ENCODE results near the gene SEZ6.

The SEZ6 gene

DNA sequence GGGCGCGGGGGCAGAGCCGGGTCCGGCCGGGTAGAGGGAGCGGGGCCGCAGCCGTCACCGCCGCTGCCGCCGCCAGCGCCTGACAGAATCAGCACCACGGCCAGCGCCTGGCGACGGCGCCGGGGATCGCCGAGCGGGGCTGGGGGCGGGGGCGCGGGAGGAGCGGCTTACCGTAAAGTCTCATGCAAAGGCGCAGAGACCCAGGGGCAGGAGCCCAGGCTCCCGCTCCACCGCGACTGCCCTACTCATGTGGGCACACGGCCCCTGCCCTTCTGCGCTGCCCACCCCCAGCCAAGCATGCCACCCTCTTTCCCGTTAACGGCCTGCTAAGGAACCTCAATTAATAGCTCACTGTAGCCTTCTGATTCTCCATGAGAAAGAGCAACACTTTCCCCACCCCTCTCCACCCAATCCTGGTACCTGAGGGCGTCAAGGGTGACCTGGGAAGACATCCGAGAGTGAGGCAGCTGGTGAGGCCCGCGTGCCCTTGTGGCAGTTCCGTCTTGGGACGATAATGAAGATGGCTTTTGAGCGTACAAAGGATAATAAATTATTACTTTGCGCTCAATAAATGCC, at the start of gene SEZ6:
SEZ6 (minus strand) TSS at position 98 of the 576 bp plus-strand sequence. CDS start 164 bp downstream, outside the sequence.
- in situ Hi-C loops (cut with HindIII; ENCODE audit: low sequenced_read_pairs): no loop called here

- in situ Hi-C loops (cut with HindIII; ENCODE audit: low sequenced_read_pairs): no loop called here
Observed at GRCh38 chr17:29054835-29055234, 49.0 kb upstream of the SEZ6 start.

- in situ Hi-C loops (cut with HindIII; ENCODE audit: low sequenced_read_pairs): no loop called here
Observed at GRCh38 chr17:29051731-29052130, 45.9 kb upstream of the SEZ6 start.

- in situ Hi-C loops (cut with HindIII; ENCODE audit: low sequenced_read_pairs): no loop called here
Observed at GRCh38 chr17:29051194-29051593, 45.4 kb upstream of the SEZ6 start.

DNA sequence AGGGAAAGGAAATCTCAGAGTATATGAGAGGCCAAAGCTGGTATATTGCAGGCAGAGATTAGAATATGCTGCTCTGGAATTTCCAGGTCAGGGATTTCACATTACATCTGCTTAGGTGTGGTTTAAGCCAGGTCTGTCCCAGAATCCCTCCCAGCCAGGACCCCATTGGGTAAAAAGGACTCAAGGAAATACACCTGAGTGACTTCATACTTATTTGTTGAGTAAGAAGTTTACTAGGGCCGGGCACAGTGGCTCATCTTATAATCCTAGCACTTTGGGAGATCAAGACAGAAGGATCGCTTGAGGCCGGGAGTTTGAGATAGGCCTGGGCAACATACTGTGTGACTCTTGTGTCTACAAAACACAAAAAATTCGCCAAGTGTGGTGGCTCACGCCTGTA, 44.3 kb upstream of the SEZ6 start:
- in situ Hi-C loops (cut with HindIII; ENCODE audit: low sequenced_read_pairs): no loop called here

GRCh38 chr17:29049541-29050145, 43.8 kb upstream of the SEZ6 start:
- in situ Hi-C loops (cut with HindIII; ENCODE audit: low sequenced_read_pairs): no loop called here

GRCh38 chr17:29048440-29049368, 42.9 kb upstream of the SEZ6 start:
- in situ Hi-C loops (cut with HindIII; ENCODE audit: low sequenced_read_pairs): no loop called here

GRCh38 chr17:29046473-29046839, 40.6 kb upstream of the SEZ6 start:
- in situ Hi-C loops (cut with HindIII; ENCODE audit: low sequenced_read_pairs): no loop called here

GRCh38 chr17:29045734-29046472, 40.1 kb upstream of the SEZ6 start:
- in situ Hi-C loops (cut with HindIII; ENCODE audit: low sequenced_read_pairs): no loop called here

GRCh38 chr17:29045026-29045425, 39.2 kb upstream of the SEZ6 start:
- in situ Hi-C loops (cut with HindIII; ENCODE audit: low sequenced_read_pairs): no loop called here

GRCh38 chr17:29043539-29044145, 37.8 kb upstream of the SEZ6 start:
- in situ Hi-C loops (cut with HindIII; ENCODE audit: low sequenced_read_pairs): no loop called here

DNA sequence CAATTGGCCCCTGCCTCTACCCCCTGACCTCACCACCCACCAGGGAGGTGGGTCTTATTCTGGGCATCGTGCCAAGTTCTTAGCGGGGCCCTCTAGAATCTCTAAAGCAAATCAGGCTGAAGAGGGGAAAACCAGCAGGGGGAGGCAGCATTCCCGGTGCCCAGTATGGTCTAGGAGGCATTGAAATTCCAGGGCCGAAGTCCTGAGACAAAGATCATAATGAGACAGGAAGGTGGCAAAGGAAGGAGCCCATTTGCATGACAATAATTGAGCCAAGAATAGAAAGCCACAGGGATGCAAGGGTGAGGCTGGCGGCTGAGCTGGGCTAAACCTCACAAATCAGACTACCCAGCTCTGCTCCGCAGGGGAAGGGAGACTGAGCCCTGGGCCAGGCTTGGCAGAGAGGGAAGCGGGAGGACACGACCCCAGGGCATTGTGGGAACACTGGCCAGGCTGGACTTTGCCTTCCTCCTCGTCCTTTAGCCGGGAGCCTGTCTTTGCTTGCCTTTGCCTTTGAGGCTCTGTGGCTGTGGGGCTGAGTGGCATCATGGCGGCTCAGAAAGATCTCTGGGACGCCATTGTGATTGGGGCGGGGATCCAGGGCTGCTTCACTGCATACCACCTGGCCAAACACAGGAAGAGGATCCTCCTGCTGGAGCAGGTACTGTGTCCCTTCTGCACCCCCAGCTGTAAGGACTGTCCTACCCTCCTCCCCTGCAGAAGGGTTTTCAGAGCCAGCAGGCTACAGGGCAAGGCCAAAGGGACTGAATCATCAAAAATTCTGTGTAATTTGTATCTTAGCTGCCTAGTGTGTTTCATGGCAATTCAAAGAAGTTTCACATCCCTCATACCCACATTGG, 37.1 kb upstream of the SEZ6 start, which contains the start of gene PIPOX:
PIPOX (plus strand) TSS at position 463 of the 860 bp plus-strand sequence; CDS start at position 548, 85 bp downstream.
- in situ Hi-C loops (cut with HindIII; ENCODE audit: low sequenced_read_pairs): no loop called here

- in situ Hi-C loops (cut with HindIII; ENCODE audit: low sequenced_read_pairs): no loop called here
Observed at GRCh38 chr17:29042026-29042678, 36.3 kb upstream of the SEZ6 start.

GRCh38 chr17:29041571-29041970, 35.7 kb upstream of the SEZ6 start:
- in situ Hi-C loops (cut with HindIII; ENCODE audit: low sequenced_read_pairs): no loop called here

- in situ Hi-C loops (cut with HindIII; ENCODE audit: low sequenced_read_pairs): no loop called here
Observed at GRCh38 chr17:29041091-29041490, 35.3 kb upstream of the SEZ6 start.

GRCh38 chr17:29039764-29040598, 34.1 kb upstream of the SEZ6 start:
- in situ Hi-C loops (cut with HindIII; ENCODE audit: low sequenced_read_pairs): no loop called here

DNA sequence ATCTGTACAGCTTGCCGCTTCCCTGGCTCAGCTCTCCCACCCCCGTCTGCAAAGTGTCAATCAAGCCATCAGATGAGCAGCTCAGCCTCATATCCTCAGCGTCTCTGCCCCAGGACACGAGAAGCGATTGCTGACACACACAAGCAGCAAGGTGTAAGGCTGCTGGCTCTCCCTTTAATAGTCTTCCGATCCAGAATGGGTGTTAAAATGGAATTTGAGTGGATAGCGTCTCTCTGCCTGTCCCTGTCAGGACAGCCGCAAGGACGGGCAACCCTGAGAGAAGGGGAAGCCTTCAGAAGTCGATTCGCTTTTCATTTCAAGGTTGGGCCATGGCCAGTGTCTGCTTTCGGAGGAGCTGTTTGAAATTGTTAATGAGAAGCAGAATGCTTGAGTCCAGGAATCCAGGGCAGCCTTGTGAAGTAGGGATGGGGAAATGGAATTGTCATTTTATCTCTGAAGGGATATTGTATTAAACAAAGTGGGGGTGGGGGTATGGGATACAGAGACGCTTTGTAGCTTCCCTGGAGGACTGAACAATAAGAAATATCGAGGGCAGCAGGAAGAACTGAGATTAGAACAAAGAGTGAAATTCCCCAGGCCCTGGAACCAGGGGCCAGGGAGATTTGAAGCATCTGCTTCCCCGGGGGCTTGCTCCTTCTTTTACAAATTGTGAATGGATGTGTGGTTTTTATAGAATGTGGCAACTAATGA, 32.4 kb upstream of the SEZ6 start:
- in situ Hi-C loops (cut with HindIII; ENCODE audit: low sequenced_read_pairs): no loop called here

GRCh38 chr17:29037739-29038084, 31.9 kb upstream of the SEZ6 start:
- in situ Hi-C loops (cut with HindIII; ENCODE audit: low sequenced_read_pairs): no loop called here
